ENCODE data around the gene ATG9A.

The ATG9A gene

GRCh38 chr2:219230059-219230540 lies 664 bp upstream of the ATG9A start:
- peak overlapping the region; percentile 90 for H3K9ac ChIP-seq (ENCODE audit: low read length)
- H3K79me2 ChIP-seq (ENCODE audit: low read length) = peaks cover 64% of the 10 kb centered on the region
- H3K36me3 ChIP-seq (replicated peaks; ENCODE audit: insufficient read depth, low read length) = peaks cover 9% of the 10 kb centered on the region; the same call in 1 of the 2 replicates
- DNase-seq = peak; percentile 67
- H3K4me3 ChIP-seq (ENCODE audit: low read length) = peak overlapping the region; percentile 90
- peak overlapping the region; percentile 43 for H2AFZ ChIP-seq (ENCODE audit: low read length)
- TF ChIP-seq EZH2phosphoT487 (IDR thresholded peaks at IDR 0.05; ENCODE audit: low read length) (no peak), CTCF (IDR thresholded peaks at IDR 0.05; ENCODE audit: low read length) (no peak), EZH2 (optimal IDR thresholded peaks at IDR 0.05; ENCODE audit: low read depth, low read length) (no peak)
- no peaks in the 10 kb centered on the region for H3K27me3 ChIP-seq (replicated peaks; ENCODE audit: insufficient read depth, low read length)
- no peaks in the 10 kb centered on the region for H3K4me1 ChIP-seq (ENCODE audit: low read length)
- H3K9me2 ChIP-seq (replicated peaks; ENCODE audit: insufficient read depth, low read length) = no peaks in the 10 kb centered on the region
- peak overlapping the region; percentile 91 for H3K27ac ChIP-seq (ENCODE audit: low read length)
- H4K20me1 ChIP-seq (ENCODE audit: insufficient read depth, low read length) = no peaks in the 10 kb centered on the region
- peaks cover 9% of the 10 kb centered on the region for H3F3A ChIP-seq (ENCODE audit: insufficient read depth, low read length)
- H3K9me3 ChIP-seq (replicated peaks; ENCODE audit: insufficient read depth, low read length) = no peaks in the 10 kb centered on the region
- H3K4me2 ChIP-seq (ENCODE audit: low read depth, low read length) = peak overlapping the region; percentile 72

GRCh38 chr2:219228911-219229304 lies 528 bp downstream of the ATG9A start:
- peaks cover 64% of the 10 kb centered on the region for H3K79me2 ChIP-seq (ENCODE audit: low read length)
- H3K9me3 ChIP-seq (replicated peaks; ENCODE audit: insufficient read depth, low read length) = no peaks in the 10 kb centered on the region
- H3K4me2 ChIP-seq (ENCODE audit: low read depth, low read length) = peak overlapping the region; percentile 96
- H3K9me2 ChIP-seq (replicated peaks; ENCODE audit: insufficient read depth, low read length) = no peaks in the 10 kb centered on the region
- TF ChIP-seq EZH2phosphoT487 (IDR thresholded peaks at IDR 0.05; ENCODE audit: low read length) = no peak
- no peak for TF ChIP-seq EZH2 (optimal IDR thresholded peaks at IDR 0.05; ENCODE audit: low read depth, low read length)
- TF ChIP-seq CTCF (IDR thresholded peaks at IDR 0.05; ENCODE audit: low read length) = no peak
- no peak for DNase-seq
- peaks cover 9% of the 10 kb centered on the region for H3F3A ChIP-seq (ENCODE audit: insufficient read depth, low read length)
- H3K27ac ChIP-seq (ENCODE audit: low read length) = peak overlapping the region; percentile 1; the same call in 1 of the 2 replicates
- H3K27me3 ChIP-seq (replicated peaks; ENCODE audit: insufficient read depth, low read length) = no peaks in the 10 kb centered on the region
- no peaks in the 10 kb centered on the region for H3K4me1 ChIP-seq (ENCODE audit: low read length)
- H3K36me3 ChIP-seq (replicated peaks; ENCODE audit: insufficient read depth, low read length) = peaks cover 6% of the 10 kb centered on the region; the same call in 1 of the 2 replicates
- H2AFZ ChIP-seq (ENCODE audit: low read length) = peak overlapping the region; percentile 54
- no peaks in the 10 kb centered on the region for H4K20me1 ChIP-seq (ENCODE audit: insufficient read depth, low read length)
- H3K4me3 ChIP-seq (ENCODE audit: low read length) = peak overlapping the region; percentile 87
- peak overlapping the region; percentile 88 for H3K9ac ChIP-seq (ENCODE audit: low read length)

DNA sequence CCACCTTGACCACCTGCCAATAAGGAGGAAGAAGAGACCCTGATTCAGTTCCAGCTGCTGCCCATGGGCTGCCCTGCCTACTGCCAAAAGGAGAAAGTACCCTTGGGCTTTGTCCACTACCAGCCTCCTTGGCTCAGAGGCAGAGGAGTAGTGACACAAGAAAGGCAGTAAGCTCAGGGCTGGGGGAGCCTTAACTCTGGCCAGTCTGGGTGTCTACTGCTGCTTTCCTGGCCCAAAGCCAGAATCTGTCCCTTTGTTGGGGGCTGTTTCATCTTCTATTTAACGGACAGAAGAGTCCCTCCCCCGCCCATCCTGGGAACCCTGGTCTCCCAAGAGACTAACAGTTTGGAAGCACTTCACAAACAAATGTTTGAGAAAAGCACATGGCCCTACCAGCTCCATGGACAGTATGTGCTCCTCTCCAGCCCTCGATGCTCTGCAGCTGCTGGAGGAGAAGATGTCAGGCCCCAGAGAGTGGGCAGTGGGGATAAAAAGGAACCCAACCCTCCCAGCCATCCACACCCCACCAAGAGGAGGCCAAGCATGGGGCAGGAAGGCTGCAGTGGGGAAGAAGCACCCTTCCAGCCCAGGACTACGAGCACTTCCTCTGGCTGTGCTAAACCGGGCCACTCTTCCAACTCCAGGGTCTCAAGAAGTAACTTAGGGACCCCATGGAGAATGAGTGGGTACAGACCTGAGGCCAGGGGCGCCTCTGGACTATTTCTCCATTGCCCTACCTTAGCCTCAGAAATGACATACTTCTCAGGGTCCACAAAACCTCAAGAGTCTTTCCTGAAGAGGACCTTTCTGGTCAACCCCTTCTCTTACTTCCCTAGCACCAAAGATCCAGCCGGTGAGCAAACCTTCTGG lies 1.2 kb downstream of the ATG9A start:
- peak overlapping the region; percentile 96 for H3K4me2 ChIP-seq (ENCODE audit: low read depth, low read length)
- TF ChIP-seq CTCF (IDR thresholded peaks at IDR 0.05; ENCODE audit: low read length) = no peak
- TF ChIP-seq EZH2 (optimal IDR thresholded peaks at IDR 0.05; ENCODE audit: low read depth, low read length) = no peak
- TF ChIP-seq EZH2phosphoT487 (IDR thresholded peaks at IDR 0.05; ENCODE audit: low read length) = no peak
- DNase-seq = no peak
- no peaks in the 10 kb centered on the region for H3K27me3 ChIP-seq (replicated peaks; ENCODE audit: insufficient read depth, low read length)
- no peaks in the 10 kb centered on the region for H4K20me1 ChIP-seq (ENCODE audit: insufficient read depth, low read length)
- H3K9ac ChIP-seq (ENCODE audit: low read length) = peak overlapping the region; percentile 88
- H2AFZ ChIP-seq (ENCODE audit: low read length) = 0 out of 2 replicates have a peak overlapping the region, but pooled peaks have one; percentile 54
- peaks cover 9% of the 10 kb centered on the region for H3F3A ChIP-seq (ENCODE audit: insufficient read depth, low read length)
- no peaks in the 10 kb centered on the region for H3K4me1 ChIP-seq (ENCODE audit: low read length)
- peaks cover 61% of the 10 kb centered on the region for H3K79me2 ChIP-seq (ENCODE audit: low read length)
- no peak overlapping the region; the same call in 1 of the 2 replicates for H3K27ac ChIP-seq (ENCODE audit: low read length)
- peaks cover 5% of the 10 kb centered on the region for H3K36me3 ChIP-seq (replicated peaks; ENCODE audit: insufficient read depth, low read length)
- no peaks in the 10 kb centered on the region for H3K9me3 ChIP-seq (replicated peaks; ENCODE audit: insufficient read depth, low read length)
- no peaks in the 10 kb centered on the region for H3K9me2 ChIP-seq (replicated peaks; ENCODE audit: insufficient read depth, low read length)
- H3K4me3 ChIP-seq (ENCODE audit: low read length) = peak overlapping the region; percentile 87

All from MM.1S (cell line).